Calu3 (cell line): ENCODE measurements around the gene CTF1. TPM values are rescaled to one million over a fixed set of nuclear protein-coding genes. Genes with fewer than 3 reads are reported as not detected.
"Not testable (repeated sequence)": the region's sequence is repeated elsewhere in the genome, so short reads cannot be mapped to it uniquely, and the experiment has no call there.

Experiments
- BruUV-seq: library from RNA; stranded (reverse); fragments of 400-500 nt; replicated peaks from 2 replicates; lab custom pipeline; 2021; lab: Mats Ljungman, UMichigan
- CTCF ChIA-PET: fragments of 300-600 bp; sonication (Branson Sonifier 250); formaldehyde crosslinking; loops from one replicate; lab custom pipeline; 2022; ENCODE audit warnings: antibody characterized with exemption; lab: Charles Lee
- DNase-seq: peaks from one replicate; pipeline ENCODE4 v3.0.0; 2022
- H3K27ac Mint-ChIP-seq: one replicate; pipeline ENCODE4 v1.8.0; 2022; ENCODE audit warnings: mixed read lengths; ENCODE audit not compliant: unreplicated experiment
- H3K27me3 Mint-ChIP-seq: one replicate; pipeline ENCODE4 v1.8.0; 2022; ENCODE audit warnings: mixed read lengths; ENCODE audit not compliant: unreplicated experiment
- H3K36me3 Mint-ChIP-seq: one replicate; pipeline ENCODE4 v1.8.0; 2022; ENCODE audit warnings: mild to moderate bottlenecking, moderate library complexity, mixed read lengths; ENCODE audit not compliant: insufficient read depth, unreplicated experiment
- H3K4me1 Mint-ChIP-seq: one replicate; pipeline ENCODE4 v1.8.0; 2022; ENCODE audit warnings: mild to moderate bottlenecking, low read depth, mixed read lengths; ENCODE audit not compliant: unreplicated experiment
- H3K4me3 Mint-ChIP-seq: one replicate; pipeline ENCODE4 v1.8.0; 2022; ENCODE audit warnings: mild to moderate bottlenecking, low read depth, moderate library complexity, mixed read lengths; ENCODE audit not compliant: unreplicated experiment
- H3K9me3 Mint-ChIP-seq: one replicate; pipeline ENCODE4 v1.8.0; 2022; ENCODE audit warnings: low read depth, mixed read lengths; ENCODE audit not compliant: unreplicated experiment
- intact Hi-C: fragments of 100-400 bp; cut with micrococcal nuclease; formaldehyde crosslinking; loops from one replicate; pipeline ENCODE4 v1.10.0; 2022; ENCODE audit not compliant: unreplicated experiment
- total RNA-seq: library from RNA; stranded (reverse); gene quantifications from 2 replicates; pipeline ENCODE4 v1.2.3, GENCODE V29; 2022
- TF ChIP-seq, protein P1 (sequence below): fragments of 200-600 bp; IDR thresholded peaks from one replicate; pipeline ENCODE4 v1.8.0; 2022; ENCODE audit warnings: antibody characterized with exemption; ENCODE audit not compliant: unreplicated experiment

CTF1 gene
- total RNA-seq, 1 experiment from 2014 or later: 1.9 TPM

DNA sequence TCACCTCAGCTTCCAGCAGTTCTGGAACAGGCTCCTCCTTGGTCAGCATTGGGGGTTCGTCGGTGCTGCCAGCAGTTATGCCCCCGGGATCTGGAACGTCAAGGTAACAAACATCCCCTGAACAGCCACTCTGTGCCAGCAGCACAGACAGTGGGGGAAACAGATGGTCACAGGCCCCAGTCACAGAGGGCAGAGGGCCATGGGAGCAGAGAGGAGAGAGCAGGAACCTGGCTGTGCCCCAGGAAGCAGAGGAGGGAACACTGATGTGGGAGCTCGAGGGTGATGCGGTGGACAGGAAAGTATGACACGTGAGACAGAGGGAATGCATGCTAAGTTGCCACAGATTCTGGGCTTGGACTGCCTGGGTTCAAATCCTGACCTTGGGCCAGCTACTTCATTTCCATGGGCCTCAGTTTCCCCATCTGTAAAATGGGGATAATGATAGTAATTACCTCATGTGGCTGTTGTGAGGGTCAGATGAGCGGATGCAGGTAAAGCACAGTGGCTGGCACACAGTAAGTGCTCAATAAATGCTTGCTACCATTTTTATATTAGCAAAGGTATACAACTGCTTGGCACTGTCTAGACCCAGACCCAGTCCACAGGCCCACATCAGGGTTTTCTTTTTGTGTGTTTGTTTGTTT, 7.4 kb upstream of the CTF1 start:
- Mint-ChIP-seq H3K27ac (no peak overlapping the region), H3K27me3 (no peaks in the 10 kb centered on the region), H3K36me3 (peaks cover 35% of the 10 kb centered on the region), H3K4me1 (peaks cover 13% of the 10 kb centered on the region), H3K9me3 (no peaks in the 10 kb centered on the region), H3K4me3 (no peak overlapping the region)
- intact Hi-C loops: no loop called here
- CTCF ChIA-PET: no interaction called here
- no TSS peak for BruUV-seq
- DNase-seq: no peak
- TF ChIP-seq, protein P1, sequence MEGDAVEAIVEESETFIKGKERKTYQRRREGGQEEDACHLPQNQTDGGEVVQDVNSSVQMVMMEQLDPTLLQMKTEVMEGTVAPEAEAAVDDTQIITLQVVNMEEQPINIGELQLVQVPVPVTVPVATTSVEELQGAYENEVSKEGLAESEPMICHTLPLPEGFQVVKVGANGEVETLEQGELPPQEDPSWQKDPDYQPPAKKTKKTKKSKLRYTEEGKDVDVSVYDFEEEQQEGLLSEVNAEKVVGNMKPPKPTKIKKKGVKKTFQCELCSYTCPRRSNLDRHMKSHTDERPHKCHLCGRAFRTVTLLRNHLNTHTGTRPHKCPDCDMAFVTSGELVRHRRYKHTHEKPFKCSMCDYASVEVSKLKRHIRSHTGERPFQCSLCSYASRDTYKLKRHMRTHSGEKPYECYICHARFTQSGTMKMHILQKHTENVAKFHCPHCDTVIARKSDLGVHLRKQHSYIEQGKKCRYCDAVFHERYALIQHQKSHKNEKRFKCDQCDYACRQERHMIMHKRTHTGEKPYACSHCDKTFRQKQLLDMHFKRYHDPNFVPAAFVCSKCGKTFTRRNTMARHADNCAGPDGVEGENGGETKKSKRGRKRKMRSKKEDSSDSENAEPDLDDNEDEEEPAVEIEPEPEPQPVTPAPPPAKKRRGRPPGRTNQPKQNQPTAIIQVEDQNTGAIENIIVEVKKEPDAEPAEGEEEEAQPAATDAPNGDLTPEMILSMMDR: no peak

DNA sequence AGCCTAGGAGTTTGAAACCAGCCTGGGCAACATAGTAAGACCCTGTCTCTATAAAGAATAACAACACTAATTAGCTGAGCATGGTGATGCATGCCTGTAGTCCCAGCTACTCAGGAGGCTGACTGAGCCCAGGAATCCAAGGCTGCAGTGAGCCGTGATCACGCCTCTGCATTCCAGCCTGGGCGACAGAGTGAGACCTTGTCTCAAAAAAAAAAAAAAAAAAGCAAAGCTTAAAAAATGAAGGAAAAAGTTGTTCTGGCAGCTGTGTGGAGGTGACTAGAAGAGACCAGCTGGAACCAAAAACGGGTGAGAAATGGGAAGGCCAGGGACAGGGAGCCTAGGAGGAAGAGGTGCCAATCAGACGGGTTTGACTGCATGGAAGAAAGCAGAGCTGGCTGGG, 6.7 kb upstream of the CTF1 start:
- Mint-ChIP-seq H3K9me3 (no peaks in the 10 kb centered on the region), H3K27me3 (no peaks in the 10 kb centered on the region), H3K36me3 (peaks cover 42% of the 10 kb centered on the region), H3K4me1 (peaks cover 21% of the 10 kb centered on the region), H3K4me3 (no peak overlapping the region), H3K27ac (no peak overlapping the region)
- DNase-seq: no peak
- no TSS peak for BruUV-seq
- CTCF ChIA-PET: interaction anchor here (0.7 kb wide), 1 partner anchor 50 kb away, joined by 7 read pairs; no protein-coding TSS in a partner anchor
- intact Hi-C loops: no loop called here
- TF ChIP-seq, protein P1: no peak

DNA sequence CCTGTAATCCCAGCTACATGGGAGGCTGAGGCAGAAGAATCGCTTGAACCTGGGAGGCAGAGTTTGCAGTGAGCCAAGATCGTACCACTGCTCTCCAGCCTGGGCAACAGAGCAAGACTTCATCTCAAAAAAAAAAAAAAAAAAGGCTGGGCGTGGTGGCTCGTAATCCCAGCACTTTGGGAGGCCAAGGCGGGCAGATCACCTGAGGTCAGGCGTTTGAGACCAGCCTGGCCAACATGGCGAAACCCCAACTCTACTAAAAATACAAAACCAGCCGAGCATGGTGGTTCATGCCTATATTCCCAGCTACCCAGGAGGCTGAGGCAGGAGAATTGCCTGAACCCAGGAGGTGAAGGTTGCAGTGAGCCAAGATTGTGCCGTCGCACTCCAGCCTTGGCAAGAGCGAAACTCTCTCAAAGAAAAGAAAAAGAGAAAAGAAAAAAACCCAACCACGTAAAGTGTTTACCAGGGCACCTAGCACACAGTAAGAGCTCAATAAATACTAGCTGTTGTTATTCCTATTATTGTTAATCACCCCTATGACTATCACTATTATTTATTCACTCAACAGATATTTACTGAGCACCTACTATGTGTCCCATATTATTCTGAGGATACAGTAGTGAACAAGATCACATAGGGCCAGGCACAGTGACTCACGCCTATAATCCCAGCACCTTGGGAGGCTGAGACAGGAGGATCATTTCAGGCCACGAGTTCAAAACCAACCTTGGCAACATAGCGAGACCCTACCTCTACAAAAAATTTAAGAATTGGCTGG, 5.2 kb upstream of the CTF1 start:
- H3K9me3 Mint-ChIP-seq, H3K4me3 Mint-ChIP-seq, intact Hi-C loops, BruUV-seq, H3K27me3 Mint-ChIP-seq, H3K27ac Mint-ChIP-seq, DNase-seq: not testable (repeated sequence)
- CTCF ChIA-PET: interaction anchor here (0.7 kb wide), 4 partner anchors 25 to 305 kb away, joined by 3 to 10 read pairs (median 5); no protein-coding TSS in a partner anchor
- Mint-ChIP-seq H3K4me1 (peaks cover 35% of the 10 kb centered on the region), H3K36me3 (peaks cover 53% of the 10 kb centered on the region)

DNA sequence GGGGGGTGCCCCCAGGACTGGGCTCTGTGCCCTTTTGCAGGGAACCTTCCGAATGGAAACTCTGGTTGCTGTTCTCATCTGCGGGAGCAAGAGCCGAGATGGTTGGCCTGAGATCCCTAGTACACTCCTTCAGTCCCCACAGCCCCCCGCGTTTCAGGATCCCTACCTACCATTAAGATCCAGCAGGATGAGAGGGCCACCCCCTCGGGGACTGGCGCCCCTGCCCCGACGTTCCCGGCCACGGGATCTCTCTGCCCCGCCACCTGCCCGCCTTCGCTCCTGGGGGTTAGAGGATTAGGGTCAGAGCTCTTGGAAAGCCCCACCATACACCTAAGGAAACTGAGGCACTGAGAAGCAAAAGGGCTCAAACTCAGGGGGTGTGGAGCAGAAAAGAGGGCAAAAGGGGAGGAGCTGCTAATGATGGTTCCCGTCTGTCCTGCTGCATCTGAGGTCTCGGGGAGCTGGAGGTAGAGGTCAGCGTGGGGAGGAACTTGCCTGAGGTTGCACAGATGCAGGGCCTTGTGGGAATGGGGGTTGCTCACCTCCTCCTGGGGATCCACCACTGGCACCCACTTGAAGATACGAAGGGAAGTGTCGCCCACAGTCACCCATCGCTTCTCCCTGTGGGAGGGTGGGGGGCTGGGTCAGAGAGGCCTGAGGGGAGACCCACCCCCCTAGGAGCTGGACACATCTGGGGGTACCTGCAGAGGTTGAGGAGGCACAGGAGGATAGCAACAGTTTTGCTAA, 3.6 kb upstream of the CTF1 start:
- H3K27ac Mint-ChIP-seq: peak overlapping the region; percentile 46
- peak overlapping the region; percentile 75 for H3K4me3 Mint-ChIP-seq
- CTCF ChIA-PET: no interaction called here
- H3K27me3 Mint-ChIP-seq: no peaks in the 10 kb centered on the region
- peaks cover 42% of the 10 kb centered on the region for H3K4me1 Mint-ChIP-seq
- H3K36me3 Mint-ChIP-seq: peaks cover 62% of the 10 kb centered on the region
- DNase-seq: no peak
- no peaks in the 10 kb centered on the region for H3K9me3 Mint-ChIP-seq
- intact Hi-C loops: no loop called here
- no TSS peak for BruUV-seq
- TF ChIP-seq, protein P1: no peak
